GM19455 (cell line): Measurements from ENCODE around the gene ST6GAL1.
"Not testable (repeated sequence)": the region's sequence is repeated elsewhere in the genome, so short reads cannot be mapped to it uniquely, and the experiment has no call there.

Source experiments
- ATAC-seq: cut with Tn5 transposase; IDR thresholded peaks from one replicate; pipeline ENCODE4 v1.9.1; 2021; ENCODE audit not compliant: unreplicated experiment

ST6GAL1 gene

GRCh38 chr3:187017511-187018230, 87.3 kb downstream of the ST6GAL1 start:
- ATAC-seq = no peak

DNA sequence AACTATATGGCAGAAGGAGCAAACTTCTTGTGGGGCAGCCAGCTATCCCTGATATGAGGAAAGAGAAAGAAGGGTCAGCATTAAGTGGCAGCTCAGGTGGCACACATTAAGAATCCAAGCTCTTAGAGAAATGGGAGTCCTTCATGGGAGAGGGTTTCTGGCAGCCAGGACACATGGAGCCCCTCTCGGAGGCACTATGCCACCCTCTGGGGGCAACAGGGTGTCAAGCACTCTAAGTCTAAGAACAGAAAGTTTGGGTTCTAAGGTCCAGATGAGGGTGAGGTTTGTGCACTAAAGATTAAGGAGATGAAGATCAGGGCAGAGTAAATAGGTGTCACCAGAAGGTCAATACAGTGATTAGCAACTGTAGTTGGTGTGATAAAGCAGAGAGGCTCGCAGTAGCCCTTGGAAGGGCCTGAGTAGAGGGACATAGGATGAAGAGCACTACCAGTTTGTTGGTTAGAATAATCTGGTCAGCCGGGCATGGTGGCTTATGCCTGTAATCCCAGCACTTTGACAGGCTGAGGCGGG, 89.3 kb downstream of the ST6GAL1 start:
- no peak for ATAC-seq

GRCh38 chr3:187020376-187020775, 90.0 kb downstream of the ST6GAL1 start:
- ATAC-seq = no peak

DNA sequence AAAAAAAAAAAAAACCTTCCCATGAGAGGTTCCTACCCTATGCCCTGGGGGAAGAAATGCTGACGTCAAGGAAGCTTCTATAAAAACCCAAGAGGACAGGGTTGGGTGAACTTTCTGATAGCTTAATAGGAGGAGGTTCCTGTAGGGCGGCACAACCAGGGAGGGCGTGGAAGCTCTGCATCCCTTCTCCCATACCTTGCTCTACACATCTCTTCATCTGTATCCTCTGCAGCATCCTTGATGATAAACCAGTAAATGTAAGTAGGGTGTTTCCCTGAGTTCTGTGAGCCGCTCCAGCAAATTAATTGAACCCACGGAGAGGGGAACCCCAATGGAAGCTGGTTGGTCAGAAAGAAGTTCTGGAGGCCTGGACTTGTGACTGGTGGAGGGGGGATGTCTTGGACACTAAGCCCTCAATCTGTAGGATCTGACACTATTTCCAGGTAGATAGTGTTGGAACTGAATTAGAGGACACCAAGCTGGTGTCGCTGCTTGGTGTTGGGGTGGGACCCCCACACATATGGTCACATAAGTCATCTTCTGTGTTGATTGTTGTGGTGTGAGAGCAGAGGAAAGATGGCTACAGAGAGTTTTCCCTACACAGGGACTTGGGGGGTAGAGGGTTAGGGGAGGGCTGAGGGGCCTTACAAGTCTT, 91.5 kb downstream of the ST6GAL1 start:
- ATAC-seq = peak; percentile 48

DNA sequence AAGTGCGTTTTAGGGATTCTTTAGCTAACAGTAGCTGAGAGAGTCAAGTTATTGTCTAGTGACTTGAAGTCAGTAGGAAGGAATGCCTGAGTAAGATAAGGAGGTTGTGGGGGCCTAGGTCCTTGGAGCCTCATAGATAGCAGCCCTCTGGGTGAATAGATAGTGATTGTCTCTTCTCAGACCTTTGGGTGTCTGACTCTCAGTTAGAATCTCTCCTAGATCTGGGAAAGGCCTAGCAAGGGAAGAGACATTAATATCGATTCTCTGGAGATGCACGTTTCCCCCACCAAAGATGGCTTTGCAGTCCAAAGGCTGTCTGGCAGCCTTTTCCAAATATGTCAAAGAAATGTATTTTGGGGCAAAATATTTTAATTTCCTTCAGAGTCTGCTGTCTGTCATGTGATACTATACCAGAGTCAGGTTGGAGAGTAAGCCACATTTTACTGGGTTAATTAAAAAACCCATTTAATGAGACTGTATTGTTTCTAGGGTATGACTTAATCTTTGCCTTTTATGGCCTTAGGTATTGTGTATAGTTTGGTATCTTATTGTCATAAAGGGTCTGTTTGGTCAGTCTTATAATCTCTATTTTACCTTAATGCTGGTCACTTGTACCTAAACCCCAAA, 92.2 kb downstream of the ST6GAL1 start:
- ATAC-seq = no peak

DNA sequence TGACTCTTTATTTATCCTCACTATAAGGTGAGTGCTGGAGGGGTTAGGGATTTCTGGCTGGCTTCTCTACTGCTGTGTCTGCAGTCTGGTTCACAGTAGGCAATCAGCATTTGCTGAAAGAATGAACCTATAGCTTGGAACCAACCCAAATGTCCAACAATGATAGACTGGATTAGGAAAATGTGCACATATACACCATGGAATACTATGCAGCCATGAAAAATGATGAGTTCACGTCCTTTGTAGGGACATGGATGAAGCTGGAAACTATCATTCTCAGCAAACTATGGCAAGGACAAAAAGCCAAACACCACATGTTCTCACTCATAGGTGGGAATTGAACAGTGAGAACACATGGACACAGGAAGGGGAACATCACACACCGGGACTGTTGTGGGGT, 93.0 kb downstream of the ST6GAL1 start:
- not testable (repeated sequence) for ATAC-seq

DNA sequence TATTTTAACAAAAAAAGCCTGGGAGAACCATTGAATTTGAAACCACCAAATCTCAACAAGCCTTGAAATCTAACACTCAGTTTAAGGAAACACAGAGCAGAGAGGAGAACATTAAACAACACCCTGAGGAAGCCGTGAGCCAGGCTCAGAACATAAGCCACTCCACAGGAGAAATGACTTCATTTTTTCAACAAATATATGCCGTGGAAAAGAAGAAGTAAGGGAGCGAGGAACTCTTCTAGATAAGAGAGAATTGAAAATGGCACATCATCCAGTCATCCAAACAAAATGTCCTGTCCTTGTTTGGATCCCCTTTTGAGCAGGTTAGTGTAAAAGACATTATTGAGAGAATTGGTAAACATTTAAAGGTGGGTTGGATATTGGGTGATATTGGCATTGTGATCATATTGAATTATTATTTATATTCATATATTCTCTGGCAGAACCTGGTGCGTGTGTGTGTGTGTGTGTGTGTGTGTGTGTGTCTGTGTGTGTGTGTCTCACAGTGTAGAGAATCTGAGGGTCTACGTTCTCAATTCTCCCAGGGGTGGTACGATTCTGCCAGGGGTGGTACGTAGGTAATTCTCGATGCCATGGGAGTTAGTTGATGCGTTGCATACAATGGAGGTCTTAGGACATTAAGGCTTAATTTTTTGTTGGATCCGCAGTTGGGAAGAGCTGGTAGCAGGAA, 94.4 kb downstream of the ST6GAL1 start:
- no peak for ATAC-seq

- ATAC-seq = no peak
These were observed 94.9 kb downstream of the ST6GAL1 start for GRCh38 chr3:187025254-187025655.

GRCh38 chr3:187025656-187026316, 95.5 kb downstream of the ST6GAL1 start:
- ATAC-seq = no peak

- no peak for ATAC-seq
These were observed 96.0 kb downstream of the ST6GAL1 start for GRCh38 chr3:187026317-187026670.

- ATAC-seq = no peak
These were observed 97.4 kb downstream of the ST6GAL1 start for GRCh38 chr3:187027531-187028278.

GRCh38 chr3:187031934-187032333, 101.6 kb downstream of the ST6GAL1 start:
- no peak for ATAC-seq

- no peak for ATAC-seq
These were observed 106.1 kb downstream of the ST6GAL1 start for GRCh38 chr3:187036394-187036793.

DNA sequence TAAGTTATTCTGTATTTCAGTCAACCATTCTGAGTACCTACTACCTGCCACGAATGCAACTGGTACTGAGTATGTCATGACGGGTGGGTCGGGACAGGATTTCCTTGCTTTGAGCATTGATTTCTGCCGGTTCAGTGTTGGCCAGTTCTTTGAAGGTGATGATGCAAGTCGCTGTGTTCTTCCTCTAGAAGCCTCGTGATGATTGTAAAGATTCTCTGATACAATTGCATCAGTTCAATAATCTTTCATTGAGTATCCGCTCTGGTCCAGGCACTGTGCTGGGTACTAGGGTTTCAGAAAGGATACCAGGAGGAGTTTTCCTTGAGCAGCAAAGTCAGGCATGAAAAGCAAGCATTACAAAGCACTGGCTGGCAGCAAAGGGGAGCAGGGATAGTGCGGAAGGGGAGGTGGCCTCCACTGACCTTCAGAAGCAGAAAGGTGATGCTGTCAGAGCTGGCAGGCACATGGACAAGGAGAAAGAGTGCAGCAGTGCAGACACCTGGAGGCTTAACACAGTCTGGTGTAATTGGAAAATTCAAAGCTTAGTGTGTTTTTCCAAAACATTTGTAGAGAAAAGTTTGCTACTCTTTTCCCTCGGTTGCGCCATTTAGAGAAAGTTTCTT, 108.9 kb downstream of the ST6GAL1 start:
- no peak for ATAC-seq

DNA sequence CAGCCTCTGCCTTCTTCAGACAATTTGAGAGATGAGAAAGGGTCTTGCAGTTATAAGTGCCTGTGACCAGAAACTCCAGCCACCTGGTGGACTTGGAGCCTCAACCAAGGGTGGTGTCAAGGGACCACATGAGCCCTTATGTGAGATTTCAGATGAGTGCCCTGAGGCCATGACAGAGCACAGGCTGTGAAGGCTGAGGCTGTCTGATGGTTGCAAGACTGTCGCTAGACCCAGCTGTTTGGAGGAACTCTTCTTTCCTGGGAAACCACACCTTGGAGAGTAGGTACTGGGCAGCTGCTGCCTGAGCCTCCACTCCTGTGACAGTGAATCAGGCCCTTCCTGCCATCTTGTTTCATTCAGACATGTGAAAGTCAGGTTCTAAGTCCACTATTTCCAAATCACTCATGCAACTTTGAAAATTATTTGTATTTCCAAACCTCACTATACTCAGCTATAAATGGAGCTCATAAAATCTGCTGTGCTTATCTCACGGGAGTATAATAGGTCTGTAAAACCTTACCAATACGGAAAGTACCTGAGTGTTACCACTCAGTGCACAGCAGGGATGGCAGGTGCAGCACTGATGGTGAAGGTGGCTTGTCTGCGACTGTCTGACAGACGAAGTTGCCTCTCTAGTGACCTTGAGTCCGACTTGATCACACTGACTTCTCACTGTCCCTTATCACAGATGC, 109.5 kb downstream of the ST6GAL1 start:
- ATAC-seq = no peak

- no peak for ATAC-seq
These were observed 110.4 kb downstream of the ST6GAL1 start for GRCh38 chr3:187040516-187041361.

GRCh38 chr3:187041362-187042307, 111.3 kb downstream of the ST6GAL1 start:
- peak; percentile 49 for ATAC-seq
